Endothelial cell of umbilical vein (primary cell): ENCODE results near the gene STN1. TPM values are rescaled to one million over a fixed set of nuclear protein-coding genes. Genes with fewer than 3 reads are reported as not detected.

ENCODE experiments used
- BruUV-seq: library from RNA; stranded (reverse); fragments of 400-500 nt; replicated peaks from 2 replicates; lab custom pipeline; 2021; lab: Mats Ljungman, UMichigan
- CTCF ChIA-PET: fragments of 300-600, 350-600 bp; sonication (Branson Sonifier 250); formaldehyde crosslinking; loops from one replicate; lab custom pipeline; 2021; ENCODE audit warnings: antibody characterized with exemption, inconsistent platforms; lab: Charles Lee
- POLR2A ChIA-PET: fragments of 300-600, 350-600 bp; sonication (Branson Sonifier 250); formaldehyde crosslinking; loops from one replicate; lab custom pipeline; 2021; ENCODE audit warnings: antibody characterized with exemption, inconsistent platforms; lab: Charles Lee
- DNase-seq: peaks from one replicate; pipeline ENCODE4 v3.0.0-alpha.2; 2011; ENCODE audit warnings: low read depth, low spot score
- FAIRE-seq: peaks from 2 replicates; lab custom pipeline; 2011; peaks lifted over from hg19 to GRCh38; lab: Jason Lieb, UNC
- H2AFZ ChIP-seq: 2 replicates; pipeline ENCODE4 v1.6.0; 2012; ENCODE audit warnings: low read depth, low read length, control low read depth, inconsistent platforms
- H3K27ac ChIP-seq: 2 replicates; pipeline ENCODE4 v1.5.1; 2011; ENCODE audit warnings: low read depth, mild to moderate bottlenecking, control low read depth, low read length, moderate library complexity; ENCODE audit not compliant: insufficient read depth
- H3K27me3 ChIP-seq, 2 experiments: 2 replicates each; pipeline versions ENCODE4 v1.6.0 to v1.6.1; 2011; ENCODE audit warnings: low read length in 2 of 2, mixed read lengths in 1 of 2; ENCODE audit not compliant: control insufficient read depth in 2 of 2, insufficient read depth in 2 of 2
- H3K36me3 ChIP-seq, 2 experiments: 2 replicates in 1 of 2; 3 replicates in 1 of 2; pipeline ENCODE4 v1.5.1; 2011; ENCODE audit warnings: low read length in 2 of 2, mild to moderate bottlenecking in 1 of 2, moderate library complexity in 1 of 2; ENCODE audit not compliant: control insufficient read depth in 2 of 2, insufficient read depth in 2 of 2; ENCODE audit errors: extremely low read depth in 1 of 2
- H3K4me1 ChIP-seq: 3 replicates; pipeline ENCODE4 v1.5.1; 2011; ENCODE audit warnings: mild to moderate bottlenecking, low read length; ENCODE audit not compliant: control insufficient read depth, insufficient read depth; ENCODE audit errors: extremely low read depth
- H3K4me2 ChIP-seq: 2 replicates; pipeline ENCODE4 v1.6.1; 2011; ENCODE audit warnings: low read length, control low read depth, mixed read lengths; ENCODE audit not compliant: insufficient read depth
- H3K4me3 ChIP-seq, 3 experiments: fragments of 200-600 bp in 1 of 3; sonication (generic), shearing (Covaris generic) in 1 of 3; replicated peaks in 1 of 3; 2 replicates each; pipeline ENCODE4 v1.5.1; 2011 to 2016; ENCODE audit warnings: control low read depth in 3 of 3, low read length in 3 of 3, mild to moderate bottlenecking in 2 of 3, inconsistent platforms in 1 of 3, low read depth in 1 of 3, moderate library complexity in 1 of 3; ENCODE audit not compliant: insufficient read depth in 1 of 3
- H3K79me2 ChIP-seq: 2 replicates; pipeline ENCODE4 v1.6.0; 2012; ENCODE audit warnings: low read length, inconsistent platforms; ENCODE audit not compliant: control insufficient read depth, insufficient read depth
- H3K9ac ChIP-seq: replicated peaks from 2 replicates; pipeline ENCODE3; 2011; ENCODE audit warnings: low read length, control low read depth; ENCODE audit not compliant: insufficient read depth; ENCODE audit errors: extremely low read depth
- H3K9me1 ChIP-seq: replicated peaks from 3 replicates; pipeline ENCODE4 v1.6.0; 2011; ENCODE audit warnings: mild to moderate bottlenecking, low read length; ENCODE audit not compliant: control insufficient read depth, insufficient read depth; ENCODE audit errors: extremely low read depth
- H3K9me3 ChIP-seq: replicated peaks from 2 replicates; pipeline ENCODE4 v1.5.1; 2012; ENCODE audit warnings: low read length, inconsistent platforms; ENCODE audit not compliant: control insufficient read depth, insufficient read depth
- H4K20me1 ChIP-seq: replicated peaks from 2 replicates; pipeline ENCODE3; 2011; ENCODE audit warnings: mild to moderate bottlenecking, low read length; ENCODE audit not compliant: control insufficient read depth, insufficient read depth; ENCODE audit errors: extremely low read depth
- CTCF ChIP-seq, 2 donors: IDR thresholded peaks; 1 replicate in 1 of 2; 2 replicates in 1 of 2; pipeline ENCODE4 v1.5.1; 2011; ENCODE audit warnings: low read length in 2 of 2, mild to moderate bottlenecking in 2 of 2, moderate library complexity in 2 of 2, control low read depth in 1 of 2, inconsistent platforms in 1 of 2, low read depth in 1 of 2; ENCODE audit not compliant: insufficient read depth in 1 of 2; ENCODE audit errors: extremely low read depth in 1 of 2
- EZH2 ChIP-seq: IDR thresholded peaks from 2 replicates; pipeline ENCODE4 v1.6.1; 2012; ENCODE audit warnings: borderline replicate concordance, low read depth, mild to moderate bottlenecking, moderate library complexity, low read length, inconsistent platforms; ENCODE audit not compliant: severe bottlenecking
- FOS ChIP-seq: IDR thresholded peaks from 2 replicates; pipeline ENCODE4 v1.6.1; 2011; ENCODE audit warnings: mild to moderate bottlenecking, low read length, moderate library complexity, borderline replicate concordance; ENCODE audit not compliant: insufficient read depth
- GATA2 ChIP-seq: IDR thresholded peaks from 2 replicates; pipeline ENCODE4 v1.7.0; 2011; ENCODE audit warnings: low read depth, mild to moderate bottlenecking, moderate library complexity, mixed read lengths, low read length; ENCODE audit not compliant: insufficient read length, insufficient read depth
- JUN ChIP-seq: IDR thresholded peaks from 2 replicates; pipeline ENCODE4 v1.6.1; 2011; ENCODE audit warnings: borderline replicate concordance, low read depth; ENCODE audit not compliant: insufficient read length, insufficient read depth
- MAX ChIP-seq: IDR thresholded peaks from 2 replicates; pipeline ENCODE4 v1.6.1; 2011; ENCODE audit not compliant: insufficient read depth, insufficient read length
- MYC ChIP-seq: IDR thresholded peaks from one replicate; pipeline ENCODE4 v1.6.1; 2011; ENCODE audit warnings: mild to moderate bottlenecking, low read depth, low read length
- POLR2A ChIP-seq: IDR thresholded peaks from 2 replicates; pipeline ENCODE4 v1.6.1; 2012; ENCODE audit warnings: low read depth, mild to moderate bottlenecking, control low read depth, low read length
- POLR2AphosphoS5 ChIP-seq: IDR thresholded peaks from 2 replicates; pipeline ENCODE4 v1.6.1; 2012; ENCODE audit warnings: low read depth, mild to moderate bottlenecking, control low read depth, low read length, moderate library complexity; ENCODE audit not compliant: insufficient read depth
- dilution Hi-C: fragments of 300-500 bp; cut with MboI; formaldehyde crosslinking; loops from one replicate; pipeline ENCODE4 v1.15.0; 2019; ENCODE audit warnings: low sequenced_read_pairs; ENCODE audit not compliant: extremely low pct_ligation_motif_present
- intact Hi-C: fragments of 100-400 bp; cut with micrococcal nuclease; formaldehyde crosslinking; loops from one replicate; pipeline ENCODE4 v1.10.0; 2022
- polyA plus RNA-seq, 4 experiments: library from polyadenylated mRNA; depleted of rRNA in 3 of 4; stranded (reverse) in 3 of 4; unstranded in 1 of 4; fragments of >200 nt; gene quantifications; 2 replicates each; pipeline versions ENCODE4 v1.2.1 to v1.2.3, GENCODE V29; 2011 to 2012; ENCODE audit warnings: missing spikeins in 1 of 4
- total RNA-seq: library from RNA; stranded (reverse); gene quantifications from 2 replicates; pipeline ENCODE4 v1.2.3, GENCODE V29; 2021

The STN1 gene
- total and polyA plus RNA-seq, 2 donors (not counting 3 experiments of a cell fraction or from before 2014, with no cell fraction given): 10.8 to 15.3 TPM

GRCh38 chr10:103951183-103951582 is 33.2 kb upstream of the STN1 start:
- no peaks in the 10 kb centered on the region for H3K36me3 ChIP-seq
- dilution Hi-C loops (no loop called here), intact Hi-C loops (no loop called here)
- no peaks in the 10 kb centered on the region for H4K20me1 ChIP-seq
- H3K4me1 ChIP-seq: no peaks in the 10 kb centered on the region
- H3K4me3 ChIP-seq: no peak overlapping the region
- no peak for FAIRE-seq
- TF ChIP-seq POLR2AphosphoS5 (no peak), MYC (no peak), MAX (no peak), GATA2 (no peak), POLR2A (no peak), FOS (no peak), EZH2 (no peak), CTCF (IDR thresholded peaks at IDR 0.05; ENCODE audit: extremely low read depth in 1 of 2, insufficient read depth in 1 of 2, low read depth in 1 of 2, low read length in 2 of 2) (no peak), JUN (no peak)
- no peaks in the 10 kb centered on the region for H3K79me2 ChIP-seq
- POLR2A ChIA-PET: no interaction called here
- H3K9me3 ChIP-seq: no peaks in the 10 kb centered on the region
- no peaks in the 10 kb centered on the region for H3K9me1 ChIP-seq
- H3K4me2 ChIP-seq: no peak overlapping the region
- H3K27ac ChIP-seq: no peak overlapping the region
- H2AFZ ChIP-seq: no peak overlapping the region
- H3K27me3 ChIP-seq: peaks cover 0 to 1% of the 10 kb centered on the region in 2 experiments
- no TSS peak for BruUV-seq
- CTCF ChIA-PET: no interaction called here
- no peak overlapping the region for H3K9ac ChIP-seq
- no peak for DNase-seq
